Measurements from ENCODE around the gene ASPA. TPM values are rescaled to one million over a fixed set of nuclear protein-coding genes. Genes with fewer than 3 reads are reported as not detected.

Gene ASPA
- total RNA-seq, 4 donors from 2014 or later, result 11.4 to 27.7 (median 17.0) TPM

DNA sequence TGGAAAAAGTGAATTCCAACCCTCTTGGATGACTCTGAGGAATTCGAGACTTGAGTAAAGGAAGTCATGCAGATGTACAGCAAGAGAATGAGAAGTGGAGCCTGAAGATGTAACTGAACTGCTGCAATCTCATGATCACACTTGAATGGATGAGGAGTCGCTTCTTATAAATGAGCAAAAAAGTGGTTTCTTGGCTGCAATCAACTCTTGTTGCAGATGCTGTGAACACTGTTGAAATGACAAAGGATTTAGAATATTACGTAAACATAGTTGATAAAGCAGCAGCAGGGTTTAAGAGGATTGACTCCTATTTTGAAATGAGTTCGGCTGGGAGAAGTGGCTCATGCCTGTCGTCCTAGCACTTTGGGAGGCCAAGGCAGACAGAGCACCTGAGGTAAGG is 25.5 kb downstream of the ASPA start:
- DNase-seq, result no peak
- no peaks in the 10 kb centered on the region for H3K36me3 ChIP-seq
- TF ChIP-seq POLR2A (IDR thresholded peaks at IDR 0.05), result no peak
- TF ChIP-seq, protein P1, sequence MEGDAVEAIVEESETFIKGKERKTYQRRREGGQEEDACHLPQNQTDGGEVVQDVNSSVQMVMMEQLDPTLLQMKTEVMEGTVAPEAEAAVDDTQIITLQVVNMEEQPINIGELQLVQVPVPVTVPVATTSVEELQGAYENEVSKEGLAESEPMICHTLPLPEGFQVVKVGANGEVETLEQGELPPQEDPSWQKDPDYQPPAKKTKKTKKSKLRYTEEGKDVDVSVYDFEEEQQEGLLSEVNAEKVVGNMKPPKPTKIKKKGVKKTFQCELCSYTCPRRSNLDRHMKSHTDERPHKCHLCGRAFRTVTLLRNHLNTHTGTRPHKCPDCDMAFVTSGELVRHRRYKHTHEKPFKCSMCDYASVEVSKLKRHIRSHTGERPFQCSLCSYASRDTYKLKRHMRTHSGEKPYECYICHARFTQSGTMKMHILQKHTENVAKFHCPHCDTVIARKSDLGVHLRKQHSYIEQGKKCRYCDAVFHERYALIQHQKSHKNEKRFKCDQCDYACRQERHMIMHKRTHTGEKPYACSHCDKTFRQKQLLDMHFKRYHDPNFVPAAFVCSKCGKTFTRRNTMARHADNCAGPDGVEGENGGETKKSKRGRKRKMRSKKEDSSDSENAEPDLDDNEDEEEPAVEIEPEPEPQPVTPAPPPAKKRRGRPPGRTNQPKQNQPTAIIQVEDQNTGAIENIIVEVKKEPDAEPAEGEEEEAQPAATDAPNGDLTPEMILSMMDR (IDR thresholded peaks at IDR 0.05), result no peak
- no peaks in the 10 kb centered on the region for H3K4me1 ChIP-seq
- H3K27me3 ChIP-seq, result no peaks in the 10 kb centered on the region
- no peak overlapping the region for H3K27ac ChIP-seq
- H3K4me3 ChIP-seq, result no peak overlapping the region
- no peaks in the 10 kb centered on the region for H3K9me3 ChIP-seq

DNA sequence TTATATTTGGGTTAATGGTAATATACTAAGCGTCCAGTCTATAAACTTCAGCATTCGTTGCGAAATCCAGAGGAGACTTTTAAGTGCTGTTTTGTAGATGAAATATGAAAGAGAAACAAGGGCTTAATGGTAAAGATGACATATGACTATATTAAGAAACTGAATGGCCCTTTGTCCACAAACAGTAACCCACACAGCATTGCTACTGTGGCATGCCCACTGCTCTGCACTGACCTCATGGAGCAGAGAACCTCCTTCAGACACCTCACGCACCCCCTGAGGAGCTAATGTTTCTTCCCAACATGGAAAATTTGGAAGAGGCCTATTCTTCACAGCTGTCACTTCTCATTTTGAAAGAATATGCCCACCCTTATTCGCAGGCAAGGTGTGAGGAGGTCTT is 26.7 kb downstream of the ASPA start:
- Histone ChIP-seq H3K27ac (no peak overlapping the region), H3K27me3 (no peaks in the 10 kb centered on the region), H3K4me1 (no peaks in the 10 kb centered on the region), H3K36me3 (no peaks in the 10 kb centered on the region), H3K9me3 (no peaks in the 10 kb centered on the region), H3K4me3 (no peak overlapping the region)
- DNase-seq, result no peak
- TF ChIP-seq POLR2A (IDR thresholded peaks at IDR 0.05), result no peak
- TF ChIP-seq, protein P1 (IDR thresholded peaks at IDR 0.05), result no peak

- no peak for TF ChIP-seq POLR2A (IDR thresholded peaks at IDR 0.05)
- TF ChIP-seq, protein P1 (IDR thresholded peaks at IDR 0.05), result no peak
- no peak overlapping the region for H3K4me3 ChIP-seq
- no peaks in the 10 kb centered on the region for H3K4me1 ChIP-seq
- no peaks in the 10 kb centered on the region for H3K27me3 ChIP-seq
- no peaks in the 10 kb centered on the region for H3K36me3 ChIP-seq
- no peak overlapping the region for H3K27ac ChIP-seq
- H3K9me3 ChIP-seq, result no peaks in the 10 kb centered on the region
- DNase-seq, result no peak
These were observed 27.5 kb downstream of the ASPA start for GRCh38 chr17:3503285-3503684.

DNA sequence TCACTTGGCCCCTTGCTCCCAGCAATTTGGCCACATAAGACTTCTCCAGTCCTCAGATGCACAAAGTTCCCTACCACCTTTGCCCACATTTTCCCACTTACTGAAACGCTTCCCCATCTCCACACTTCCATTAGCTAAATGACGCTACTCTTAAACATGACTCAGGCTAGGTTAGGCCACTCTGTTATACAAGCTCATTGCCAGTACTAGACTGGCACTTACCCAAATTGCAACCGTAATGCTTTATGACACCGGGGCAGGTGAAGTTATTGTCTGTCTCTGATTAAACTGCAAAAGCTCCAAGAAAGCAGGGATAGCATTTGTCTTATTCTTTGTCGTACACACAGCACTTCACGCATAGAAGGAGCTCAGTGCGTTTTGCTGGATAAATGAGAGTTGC is 29.2 kb downstream of the ASPA start:
- H3K36me3 ChIP-seq, result no peaks in the 10 kb centered on the region
- no peak overlapping the region for H3K27ac ChIP-seq
- no peak for DNase-seq
- no peaks in the 10 kb centered on the region for H3K27me3 ChIP-seq
- H3K4me1 ChIP-seq, result no peaks in the 10 kb centered on the region
- H3K9me3 ChIP-seq, result no peaks in the 10 kb centered on the region
- no peak overlapping the region for H3K4me3 ChIP-seq
- no peak for TF ChIP-seq POLR2A (IDR thresholded peaks at IDR 0.05)
- TF ChIP-seq, protein P1 (IDR thresholded peaks at IDR 0.05), result no peak

DNA sequence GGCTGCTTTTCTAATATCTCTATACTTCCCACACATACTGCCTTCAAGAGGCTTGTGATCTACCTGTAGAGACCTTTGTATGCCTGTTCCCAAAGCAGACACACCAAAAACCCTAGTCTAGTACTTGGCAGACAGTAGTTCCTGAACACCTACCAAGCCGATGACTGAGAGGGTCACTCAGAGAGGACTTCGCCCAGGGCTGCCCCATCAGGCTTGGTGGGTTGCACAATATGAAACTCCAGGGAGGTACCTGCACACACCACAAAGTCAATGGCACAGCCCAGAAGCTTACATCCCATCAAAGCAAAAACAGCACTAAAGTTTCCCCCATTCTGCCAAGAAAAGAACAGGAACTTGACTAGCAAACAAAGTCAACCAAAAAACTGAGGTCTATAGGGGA is 30.3 kb downstream of the ASPA start:
- no peaks in the 10 kb centered on the region for H3K36me3 ChIP-seq
- no peak for DNase-seq
- H3K27me3 ChIP-seq, result no peaks in the 10 kb centered on the region
- no peaks in the 10 kb centered on the region for H3K9me3 ChIP-seq
- no peaks in the 10 kb centered on the region for H3K4me1 ChIP-seq
- TF ChIP-seq, protein P1 (IDR thresholded peaks at IDR 0.05), result no peak
- TF ChIP-seq POLR2A (IDR thresholded peaks at IDR 0.05), result no peak
- H3K27ac ChIP-seq, result no peak overlapping the region
- H3K4me3 ChIP-seq, result no peak overlapping the region

GRCh38 chr17:3507071-3507470 is 31.3 kb downstream of the ASPA start:
- TF ChIP-seq POLR2A (IDR thresholded peaks at IDR 0.05), result no peak
- TF ChIP-seq, protein P1 (IDR thresholded peaks at IDR 0.05), result no peak
- Histone ChIP-seq H3K36me3 (no peaks in the 10 kb centered on the region), H3K27me3 (no peaks in the 10 kb centered on the region)

More at GRCh38 chr17:3507071-3507470, 31.3 kb downstream of the ASPA start:
- Histone ChIP-seq H3K4me3 (no peak overlapping the region), H3K9me3 (no peaks in the 10 kb centered on the region), H3K27ac (no peak overlapping the region), H3K4me1 (no peaks in the 10 kb centered on the region)
- no peak for DNase-seq
